Hepatocyte (in vitro differentiated cells): ENCODE measurements around the gene CLTCL1.

Experiments used
- EZH2 ChIP-seq: fragments of 200-600 bp; sonication (generic); IDR thresholded peaks from 2 replicates; pipeline ENCODE4 v1.6.1; 2016; ENCODE audit warnings: antibody characterized with exemption, mild to moderate bottlenecking, borderline replicate concordance
- TF ChIP-seq, protein P1 (sequence below): fragments of 200-600 bp; sonication (generic); IDR thresholded peaks from 2 replicates; pipeline ENCODE4 v1.5.1; 2016; ENCODE audit warnings: antibody characterized with exemption, mild to moderate bottlenecking; ENCODE audit not compliant: poor library complexity

DNA sequence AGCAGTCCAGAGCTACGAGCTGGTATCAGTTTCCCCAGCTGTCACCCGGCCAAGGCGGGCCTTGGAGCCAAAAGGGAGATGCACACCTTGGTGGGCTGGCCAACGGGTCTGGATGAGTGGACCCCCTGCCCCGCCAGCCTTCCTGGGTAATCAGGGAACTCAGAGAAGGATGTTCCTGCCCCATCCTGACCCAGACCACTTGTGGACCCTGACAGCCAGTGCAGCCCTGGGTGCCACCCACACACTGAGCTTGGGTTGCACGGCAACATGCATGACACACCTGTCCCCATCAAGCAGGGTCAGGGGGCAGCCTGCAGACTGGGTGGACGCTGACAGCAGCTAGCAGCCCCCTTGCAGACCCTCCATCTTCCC is 121.6 kb downstream of the CLTCL1 start:
- TF ChIP-seq, protein P1, sequence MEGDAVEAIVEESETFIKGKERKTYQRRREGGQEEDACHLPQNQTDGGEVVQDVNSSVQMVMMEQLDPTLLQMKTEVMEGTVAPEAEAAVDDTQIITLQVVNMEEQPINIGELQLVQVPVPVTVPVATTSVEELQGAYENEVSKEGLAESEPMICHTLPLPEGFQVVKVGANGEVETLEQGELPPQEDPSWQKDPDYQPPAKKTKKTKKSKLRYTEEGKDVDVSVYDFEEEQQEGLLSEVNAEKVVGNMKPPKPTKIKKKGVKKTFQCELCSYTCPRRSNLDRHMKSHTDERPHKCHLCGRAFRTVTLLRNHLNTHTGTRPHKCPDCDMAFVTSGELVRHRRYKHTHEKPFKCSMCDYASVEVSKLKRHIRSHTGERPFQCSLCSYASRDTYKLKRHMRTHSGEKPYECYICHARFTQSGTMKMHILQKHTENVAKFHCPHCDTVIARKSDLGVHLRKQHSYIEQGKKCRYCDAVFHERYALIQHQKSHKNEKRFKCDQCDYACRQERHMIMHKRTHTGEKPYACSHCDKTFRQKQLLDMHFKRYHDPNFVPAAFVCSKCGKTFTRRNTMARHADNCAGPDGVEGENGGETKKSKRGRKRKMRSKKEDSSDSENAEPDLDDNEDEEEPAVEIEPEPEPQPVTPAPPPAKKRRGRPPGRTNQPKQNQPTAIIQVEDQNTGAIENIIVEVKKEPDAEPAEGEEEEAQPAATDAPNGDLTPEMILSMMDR, result no peak
- no peak for TF ChIP-seq EZH2
